Mesenteric fat pad (tissue), 1 donor: ENCODE data around the gene MYO15A. TPM values are rescaled to one million over a fixed set of nuclear protein-coding genes. Genes with fewer than 3 reads are reported as not detected.

Experiments
- DNase-seq: peaks from one replicate; pipeline ENCODE4 v3.0.0-alpha.2; 2020; ENCODE audit warnings: low spot score
- total RNA-seq: library from RNA; stranded (reverse); fragmentation: NEBNext Ultra II Directional; extraction: Animal tissue kit (Norgen Biotek cat#: 25700); gene quantifications from one replicate; pipeline ENCODE4 v1.2.1, GENCODE V29; 2021
- donor health status: DM: yes; HTN: yes; CAD: no.

The MYO15A gene
- total RNA-seq, 1 donor from 2014 or later, result 0.71 TPM

DNA sequence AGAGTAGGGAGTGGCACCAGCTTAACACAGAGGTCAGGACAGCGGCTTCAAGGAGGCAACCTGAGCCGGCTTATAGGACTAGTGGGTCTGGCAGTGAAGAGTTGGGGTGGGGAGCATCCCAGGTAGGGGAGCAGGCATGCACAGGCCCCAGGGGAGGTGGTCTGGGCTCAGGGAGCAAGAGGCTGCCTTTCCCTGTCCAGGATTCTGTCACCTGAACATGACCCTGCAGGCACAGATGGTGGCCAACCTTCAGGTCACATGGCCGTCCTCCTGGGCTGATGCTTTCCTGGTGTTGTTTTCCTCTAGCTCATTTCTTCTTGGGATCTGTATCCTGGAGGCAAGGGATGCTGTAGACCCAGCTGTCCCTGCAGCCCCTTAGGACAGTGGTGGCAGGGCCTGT lies 3.5 kb upstream of the MYO15A start:
- no peak for DNase-seq

DNA sequence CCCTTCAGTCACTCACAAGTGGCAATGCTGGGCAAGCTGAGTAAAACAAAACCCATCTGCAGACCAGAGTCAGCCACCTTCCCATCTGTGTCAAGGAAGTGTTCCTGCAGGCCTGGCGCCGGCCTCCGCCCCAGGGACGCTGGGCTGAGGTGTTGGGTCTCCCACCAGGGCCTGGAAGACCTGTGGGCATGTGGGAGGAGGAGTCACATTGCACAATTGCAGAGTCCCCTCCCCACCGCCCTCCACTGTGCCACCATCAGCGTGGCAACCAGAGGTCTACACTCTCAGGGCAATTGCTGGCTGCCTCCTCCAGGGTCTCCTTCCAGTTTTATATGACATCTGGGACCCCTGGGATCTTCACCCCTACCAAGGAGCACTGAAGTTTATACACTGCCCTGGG lies 3.0 kb upstream of the MYO15A start:
- DNase-seq, result no peak

DNA sequence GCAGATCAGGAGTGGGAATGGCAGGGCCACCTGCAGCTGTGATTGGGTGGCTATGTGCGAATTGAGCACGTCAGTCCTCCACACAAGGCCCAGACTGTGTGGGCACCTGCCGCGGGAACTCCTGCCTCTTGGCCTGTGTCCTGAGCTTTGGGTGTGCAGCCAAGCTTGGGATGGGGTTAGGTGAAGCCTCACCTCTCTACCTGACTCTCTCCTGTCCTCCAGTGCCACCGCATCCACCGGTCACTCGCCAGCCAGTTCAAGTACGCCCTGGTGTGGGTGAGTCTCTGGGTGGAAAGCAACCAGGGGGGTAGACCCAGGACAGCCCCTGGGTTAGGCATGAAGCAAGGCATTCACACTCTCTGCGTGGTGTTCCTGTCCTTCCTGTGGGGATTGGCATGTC lies 2.3 kb upstream of the MYO15A start:
- DNase-seq, result no peak

DNA sequence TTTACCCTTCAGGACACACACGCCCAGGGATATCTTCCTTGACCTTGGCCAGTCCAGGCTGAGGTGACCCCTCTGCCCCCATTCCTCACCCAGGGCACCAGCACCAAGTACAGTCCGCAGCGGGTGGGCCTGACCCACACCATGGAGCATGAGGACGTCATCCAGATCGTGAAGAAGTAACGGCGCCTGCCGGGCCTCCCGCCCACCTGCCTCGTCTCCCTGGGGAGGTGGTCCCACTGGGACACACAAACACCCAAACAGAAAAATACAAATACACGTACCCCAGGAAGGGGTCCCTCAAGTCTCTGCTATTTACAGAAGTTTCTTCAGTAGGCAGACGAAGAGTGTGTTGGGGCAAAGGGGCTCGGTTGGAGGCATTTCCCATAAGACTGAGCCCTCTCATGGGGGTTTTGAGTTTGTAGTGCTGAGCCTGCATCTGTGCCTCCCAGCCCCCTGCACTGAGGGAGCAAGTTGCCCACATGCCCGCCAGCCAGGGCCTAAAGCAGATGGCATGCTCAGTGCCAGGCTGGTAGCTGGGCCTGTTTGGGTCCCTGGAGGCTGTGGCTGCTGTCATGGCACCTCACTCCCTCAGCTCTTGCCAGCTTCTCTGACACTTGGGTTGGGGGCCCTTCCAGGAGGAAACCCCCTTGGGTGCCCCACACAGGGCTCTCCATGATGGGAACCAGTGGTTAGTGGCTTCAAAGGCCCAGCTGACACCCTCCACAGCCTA lies 1.3 kb upstream of the MYO15A start:
- no peak for DNase-seq

DNA sequence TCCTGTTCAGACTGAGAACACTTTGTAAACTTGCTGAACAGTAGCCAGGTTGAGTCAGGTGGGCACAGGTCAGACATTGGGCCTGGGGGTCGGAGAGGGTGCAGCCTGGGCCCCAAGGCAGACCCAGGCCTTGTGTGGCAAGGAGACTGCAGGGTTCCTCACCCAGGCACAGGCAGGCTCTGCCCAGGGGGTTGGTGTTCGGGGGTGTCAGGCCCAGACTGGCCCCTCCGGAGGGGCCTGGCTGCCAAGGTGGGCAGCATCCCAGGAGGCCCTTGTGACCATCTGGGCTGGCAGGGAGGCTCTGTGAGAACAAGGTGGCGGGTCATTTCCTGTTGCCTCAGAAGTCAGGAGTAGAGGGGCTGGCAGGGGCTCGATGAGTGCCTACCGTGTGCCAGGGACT lies 585 bp upstream of the MYO15A start:
- DNase-seq, result no peak

DNA sequence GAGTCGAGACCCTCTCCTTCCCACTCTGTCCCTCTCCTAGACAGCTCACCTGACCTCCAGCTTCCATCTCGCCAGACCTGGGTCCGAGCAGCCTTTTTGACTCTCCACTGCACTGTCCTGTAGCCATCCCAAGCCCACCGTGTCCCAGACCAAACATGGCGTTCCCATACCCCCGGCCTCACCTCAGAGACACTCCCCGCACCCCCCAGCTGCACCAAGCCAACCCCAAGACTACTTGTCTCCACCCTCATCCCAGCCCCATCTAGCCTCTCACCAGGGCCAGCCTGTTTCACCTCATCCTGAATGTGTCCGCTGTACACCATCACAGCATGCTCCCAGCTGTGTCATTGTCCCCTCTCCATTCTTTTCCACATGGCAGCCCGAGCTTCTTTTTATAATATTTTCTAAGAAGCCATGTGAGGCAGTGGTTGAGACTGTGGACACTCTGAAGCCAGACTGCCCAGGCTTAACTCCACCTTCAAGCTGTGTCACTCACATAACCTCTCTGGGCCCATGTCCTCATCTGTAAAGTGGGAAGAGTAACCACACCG lies 1.5 kb downstream of the MYO15A start:
- no peak for DNase-seq

DNA sequence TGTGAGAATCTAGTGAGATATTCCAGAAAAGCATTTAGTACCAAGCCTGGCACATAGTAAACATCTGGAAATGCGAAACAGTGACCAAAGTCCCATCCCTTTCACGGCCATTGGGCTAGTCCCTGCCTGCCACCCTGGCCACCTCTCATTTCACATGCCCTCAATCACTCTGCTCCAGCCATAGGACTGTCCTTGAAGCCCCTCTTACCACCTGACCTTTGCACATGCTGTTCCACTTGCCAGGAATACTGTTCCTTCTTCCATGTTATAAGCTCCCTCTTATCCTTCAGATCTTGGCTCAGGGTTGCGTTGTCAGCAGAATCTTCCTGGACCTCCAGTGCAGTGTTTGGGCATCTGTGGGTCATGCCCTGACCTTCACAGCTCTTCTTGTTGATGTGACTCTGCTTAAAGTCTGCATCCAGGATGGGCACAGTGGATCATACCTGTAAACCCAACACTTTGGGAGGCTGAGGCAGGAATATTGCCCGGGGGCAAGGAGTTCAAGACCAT lies 2.1 kb downstream of the MYO15A start:
- no peak for DNase-seq

DNA sequence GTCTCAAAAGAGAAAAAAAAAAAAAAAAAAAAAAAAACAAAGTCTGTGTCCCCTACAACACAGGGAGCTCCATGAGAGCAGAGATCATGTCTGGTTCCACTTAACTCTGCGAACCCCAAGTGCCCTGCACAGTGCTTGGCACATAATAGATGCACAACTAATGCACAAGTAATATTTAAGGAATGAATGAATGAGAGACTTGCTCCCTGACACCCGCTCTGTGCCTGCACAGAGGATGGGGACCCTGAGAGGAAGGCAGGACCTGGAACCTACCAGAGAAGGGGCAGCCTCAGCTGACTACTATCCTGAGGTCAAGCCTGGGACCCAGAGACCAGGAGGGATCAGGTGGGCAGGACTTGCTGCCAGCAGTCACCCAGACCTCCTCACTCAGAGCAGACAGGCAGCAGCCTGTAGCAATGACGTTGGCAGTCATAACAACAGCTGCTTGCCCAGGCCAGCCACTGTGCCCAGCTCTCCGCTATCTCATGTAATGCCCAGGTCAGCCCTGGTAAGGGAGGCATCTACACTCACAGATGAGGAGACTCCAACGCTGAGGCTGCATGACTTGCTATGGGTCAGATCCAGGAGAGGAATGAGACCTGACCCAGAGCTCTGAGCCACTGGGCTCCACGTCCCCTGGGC lies 2.9 kb downstream of the MYO15A start:
- no peak for DNase-seq

DNA sequence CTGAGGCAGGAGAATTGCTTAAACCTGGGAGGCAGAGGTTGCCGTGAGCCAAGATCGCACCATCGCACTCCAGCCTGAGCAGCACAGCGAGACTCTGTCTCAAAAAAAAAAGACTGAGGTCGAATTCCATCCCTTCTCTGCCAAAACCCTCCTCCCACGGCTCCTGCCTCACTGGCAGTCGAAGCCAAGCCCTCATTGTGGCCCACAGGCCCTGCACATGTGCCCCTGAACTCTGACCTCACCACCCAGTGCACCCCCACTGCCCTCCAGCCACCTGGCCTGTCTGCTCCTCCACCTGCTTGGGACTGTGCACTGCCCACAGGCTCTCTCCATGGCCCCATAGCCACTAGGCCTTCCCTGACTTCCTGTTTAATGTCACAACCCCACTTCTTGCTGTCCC lies 7.0 kb downstream of the MYO15A start:
- DNase-seq, result no peak

DNA sequence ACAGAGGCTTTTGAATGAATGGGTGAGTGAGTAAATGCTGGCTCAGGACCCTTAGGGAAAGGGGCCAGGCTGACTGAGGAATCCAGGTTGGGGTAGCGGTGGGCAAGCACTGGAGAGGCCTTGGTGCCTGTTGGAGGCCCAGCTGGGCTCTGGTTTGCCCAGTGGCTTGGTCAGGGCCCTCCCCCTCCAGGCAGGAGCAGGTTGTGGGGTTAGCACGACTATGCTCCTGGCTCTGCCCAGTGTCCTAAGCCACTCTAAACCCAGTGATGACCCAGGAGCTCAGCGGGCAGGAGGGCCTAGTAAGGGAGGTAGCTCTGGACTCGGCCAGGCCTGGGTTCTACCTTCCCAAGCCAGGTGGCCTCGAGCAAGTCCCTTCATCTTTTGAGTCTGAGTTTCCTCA lies 7.5 kb downstream of the MYO15A start:
- DNase-seq, result no peak

DNA sequence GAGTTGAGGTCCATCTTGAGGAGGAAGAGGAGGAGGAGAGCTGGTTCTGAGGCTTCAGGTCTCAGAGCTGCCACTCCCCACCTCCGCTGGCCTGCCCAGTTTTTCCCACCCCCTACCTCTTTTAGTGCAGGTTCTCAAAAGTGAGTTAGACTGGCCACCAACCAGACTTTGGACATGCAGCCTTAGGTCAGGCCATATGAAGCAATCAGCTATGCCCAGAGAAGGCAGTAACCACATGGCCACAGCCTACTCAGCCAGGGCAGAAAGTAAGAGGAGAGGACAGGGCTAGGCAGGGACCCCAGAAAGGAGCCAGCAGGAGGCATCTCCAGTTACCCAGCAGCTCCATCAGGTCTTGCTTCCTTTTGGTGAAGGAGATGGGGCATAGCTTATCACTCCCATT lies 9.0 kb downstream of the MYO15A start:
- DNase-seq, result no peak

DNA sequence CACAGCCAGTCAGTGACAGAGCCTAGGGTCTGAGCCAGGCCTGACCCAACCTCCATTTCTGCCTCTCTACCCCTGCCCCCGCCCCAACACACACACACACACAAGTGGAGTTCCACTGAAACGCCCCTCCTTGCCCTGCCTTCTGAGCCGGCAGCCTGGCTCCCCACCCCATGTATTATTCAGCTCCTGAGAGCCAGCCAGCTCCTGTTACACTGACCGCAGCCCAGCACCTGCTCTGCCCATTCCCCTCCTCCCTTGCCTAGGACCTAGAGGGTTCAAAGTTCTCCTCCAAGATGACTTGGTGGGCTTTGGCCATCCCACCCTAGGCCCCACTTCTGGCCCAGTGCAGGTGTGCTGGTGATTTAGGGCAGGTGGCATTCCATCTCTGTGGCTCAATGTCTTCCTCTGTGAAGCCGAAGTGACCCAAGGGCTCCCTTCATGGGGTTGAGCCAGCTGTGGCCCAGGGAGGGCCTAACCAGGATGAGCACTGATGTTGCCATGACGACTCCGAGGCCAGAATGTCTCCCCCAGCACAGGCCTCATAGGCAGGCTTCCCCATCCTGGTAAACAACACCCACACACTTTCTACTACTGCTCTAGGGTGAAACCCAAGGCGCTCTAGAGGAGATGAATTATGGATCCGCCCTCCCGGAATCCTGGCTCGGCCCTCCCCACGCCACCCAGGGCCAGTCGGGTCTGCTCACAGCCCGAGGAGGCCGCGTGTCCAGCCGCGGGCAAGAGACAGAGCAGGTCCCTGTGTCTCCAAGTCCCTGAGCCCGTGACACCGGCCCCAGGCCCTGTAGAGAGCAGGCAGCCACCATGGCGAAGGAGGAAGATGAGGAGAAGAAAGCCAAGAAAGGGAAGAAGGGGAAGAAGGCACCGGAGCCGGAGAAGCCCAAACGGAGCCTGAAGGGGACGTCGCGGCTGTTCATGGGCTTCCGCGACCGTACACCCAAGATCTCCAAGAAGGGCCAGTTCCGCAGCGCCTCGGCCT lies 9.7 kb downstream of the MYO15A start:
- DNase-seq, result no peak

DNA sequence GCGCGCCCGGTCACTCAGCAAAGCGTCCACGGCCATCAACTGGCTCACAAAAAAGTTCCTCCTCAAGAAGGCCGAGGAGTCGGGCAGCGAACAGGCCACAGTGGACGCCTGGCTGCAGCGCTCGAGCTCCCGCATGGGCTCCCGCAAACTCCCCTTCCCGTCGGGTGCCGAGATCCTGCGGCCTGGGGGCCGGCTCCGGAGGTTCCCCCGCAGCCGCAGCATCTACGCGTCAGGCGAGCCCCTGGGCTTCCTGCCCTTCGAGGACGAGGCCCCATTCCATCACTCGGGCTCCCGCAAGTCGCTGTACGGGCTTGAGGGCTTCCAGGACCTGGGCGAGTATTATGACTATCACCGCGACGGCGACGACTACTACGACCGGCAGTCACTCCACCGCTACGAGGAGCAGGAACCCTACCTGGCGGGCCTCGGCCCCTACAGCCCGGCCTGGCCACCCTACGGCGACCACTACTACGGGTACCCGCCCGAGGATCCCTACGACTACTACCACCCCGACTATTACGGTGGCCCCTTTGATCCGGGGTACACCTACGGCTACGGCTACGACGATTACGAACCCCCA lies 10.7 kb downstream of the MYO15A start:
- DNase-seq, result no peak

DNA sequence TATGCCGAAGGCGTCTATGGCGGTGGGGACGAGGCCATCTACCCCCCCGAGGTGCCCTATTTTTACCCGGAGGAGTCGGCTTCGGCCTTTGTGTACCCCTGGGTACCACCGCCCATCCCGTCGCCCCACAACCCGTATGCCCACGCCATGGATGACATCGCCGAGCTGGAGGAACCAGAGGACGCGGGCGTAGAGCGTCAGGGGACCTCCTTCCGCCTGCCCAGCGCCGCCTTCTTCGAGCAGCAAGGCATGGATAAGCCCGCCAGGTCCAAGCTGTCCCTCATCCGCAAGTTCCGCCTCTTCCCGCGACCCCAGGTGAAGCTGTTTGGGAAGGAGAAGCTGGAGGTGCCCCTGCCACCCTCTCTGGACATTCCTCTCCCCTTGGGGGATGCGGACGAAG lies 11.4 kb downstream of the MYO15A start:
- DNase-seq, result no peak

DNA sequence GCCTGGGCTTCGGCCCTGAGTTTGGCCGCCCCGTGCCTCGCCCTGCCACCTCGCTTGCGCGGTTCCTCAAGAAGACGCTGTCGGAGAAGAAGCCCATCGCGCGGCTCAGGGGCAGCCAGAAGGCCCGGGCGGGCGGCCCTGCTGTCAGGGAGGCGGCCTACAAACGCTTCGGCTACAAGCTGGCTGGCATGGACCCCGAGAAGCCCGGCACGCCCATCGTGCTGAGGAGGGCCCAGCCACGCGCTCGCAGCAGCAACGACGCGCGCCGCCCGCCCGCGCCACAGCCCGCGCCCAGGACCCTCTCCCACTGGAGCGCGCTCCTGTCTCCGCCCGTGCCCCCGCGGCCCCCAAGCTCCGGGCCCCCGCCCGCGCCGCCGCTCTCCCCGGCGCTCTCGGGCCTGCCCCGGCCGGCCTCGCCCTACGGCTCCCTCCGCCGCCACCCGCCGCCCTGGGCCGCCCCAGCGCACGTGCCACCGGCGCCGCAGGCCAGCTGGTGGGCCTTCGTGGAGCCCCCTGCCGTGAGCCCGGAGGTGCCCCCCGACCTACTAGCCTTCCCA lies 12.0 kb downstream of the MYO15A start:
- no peak for DNase-seq

DNA sequence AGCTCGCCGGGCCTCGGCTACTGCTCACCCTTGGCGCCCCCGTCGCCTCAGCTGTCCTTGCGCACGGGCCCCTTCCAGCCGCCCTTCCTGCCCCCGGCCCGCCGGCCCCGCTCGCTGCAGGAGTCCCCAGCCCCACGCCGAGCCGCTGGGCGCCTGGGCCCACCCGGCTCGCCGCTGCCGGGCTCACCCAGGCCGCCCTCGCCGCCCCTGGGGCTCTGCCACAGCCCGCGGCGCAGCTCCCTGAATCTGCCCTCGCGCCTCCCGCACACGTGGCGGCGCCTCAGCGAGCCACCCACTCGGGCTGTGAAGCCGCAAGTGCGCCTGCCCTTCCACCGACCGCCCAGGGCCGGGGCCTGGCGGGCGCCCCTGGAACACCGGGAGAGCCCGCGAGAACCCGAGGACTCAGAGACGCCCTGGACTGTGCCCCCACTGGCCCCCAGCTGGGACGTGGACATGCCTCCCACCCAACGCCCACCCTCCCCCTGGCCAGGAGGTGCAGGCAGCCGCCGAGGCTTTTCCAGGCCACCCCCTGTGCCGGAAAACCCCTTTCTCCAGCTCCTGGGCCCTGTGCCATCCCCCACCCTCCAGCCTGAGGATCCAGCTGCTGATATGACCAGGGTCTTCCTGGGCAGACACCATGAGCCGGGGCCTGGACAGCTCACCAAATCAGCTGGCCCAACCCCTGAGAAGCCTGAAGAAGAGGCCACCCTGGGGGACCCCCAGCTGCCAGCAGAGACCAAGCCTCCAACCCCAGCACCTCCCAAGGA lies 12.8 kb downstream of the MYO15A start:
- DNase-seq, result no peak

DNA sequence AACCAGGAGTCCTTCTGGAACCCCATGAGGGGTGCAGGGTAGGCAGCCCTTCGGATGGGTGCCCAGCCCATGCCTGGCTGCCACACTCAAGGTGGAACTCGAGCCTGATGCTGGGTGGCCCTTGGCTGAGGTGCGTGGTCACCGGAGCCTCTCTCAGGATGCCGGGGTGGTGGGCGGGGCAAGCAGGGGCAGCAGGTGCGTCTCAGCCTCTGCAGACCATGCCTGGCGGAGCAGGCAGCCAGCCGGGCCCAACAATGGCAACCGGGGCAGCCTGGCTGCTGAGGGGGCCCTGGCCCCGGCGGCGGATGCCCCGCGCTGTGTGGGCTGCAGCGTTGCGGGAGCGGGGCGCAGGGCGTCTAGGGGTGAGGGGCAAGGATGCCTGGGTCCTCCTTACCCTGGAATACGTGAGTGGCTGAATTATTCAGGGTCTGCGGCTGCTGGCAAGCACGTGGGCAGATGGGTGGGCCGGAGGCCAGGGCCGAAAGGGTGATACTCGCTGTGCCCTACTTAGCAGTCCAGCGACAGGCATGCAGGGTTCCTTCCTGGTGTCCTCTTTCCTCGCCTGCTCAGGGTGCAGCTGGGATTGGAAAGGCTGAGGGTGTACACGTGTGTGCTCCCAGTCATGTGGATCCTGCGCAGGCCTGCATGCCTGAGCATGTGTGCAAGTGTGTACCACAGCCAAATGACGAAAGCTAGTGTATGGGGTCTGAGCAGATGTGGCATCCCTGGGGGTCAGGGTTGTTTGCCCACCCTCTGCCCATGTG lies 14.6 kb downstream of the MYO15A start:
- DNase-seq, result no peak

DNA sequence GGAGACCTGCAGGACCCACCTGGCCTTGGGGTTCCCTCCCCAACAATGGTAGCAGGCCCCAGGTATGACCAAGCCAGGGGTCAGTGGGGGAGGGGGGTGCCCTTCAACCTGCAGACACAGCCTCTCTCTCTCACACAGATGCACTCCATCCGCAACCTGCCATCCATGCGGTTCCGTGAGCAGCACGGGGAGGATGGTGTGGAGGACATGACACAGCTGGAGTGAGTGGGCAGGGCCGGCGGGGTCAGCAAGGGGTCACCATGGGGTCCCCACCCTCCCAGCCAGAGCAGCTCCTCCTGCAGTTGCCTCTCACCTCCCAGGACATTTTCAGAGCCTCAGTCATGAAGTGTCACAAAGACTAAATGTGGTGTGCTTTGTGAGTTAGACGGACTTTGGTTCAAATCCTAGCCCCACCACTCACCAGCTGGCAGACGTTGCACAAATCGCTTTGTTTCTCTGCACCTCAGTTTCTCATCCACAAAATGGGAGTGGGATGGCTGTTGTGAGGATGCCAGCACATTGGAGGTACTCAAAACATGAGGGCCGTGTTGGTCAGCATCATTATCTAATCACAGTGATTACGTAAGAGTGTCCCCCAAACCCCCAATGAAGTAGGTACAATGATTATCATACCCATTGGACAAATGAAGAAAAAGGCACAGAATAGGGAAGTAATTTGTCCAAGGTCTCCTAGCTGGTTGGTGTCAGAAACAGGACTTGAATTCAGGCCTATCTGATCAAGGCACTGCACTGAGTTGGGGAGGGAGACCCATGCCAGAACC lies 16.0 kb downstream of the MYO15A start:
- DNase-seq, result no peak
